NK-92 treated with Interleukin-12 subunit alpha and Interleukin-12 subunit beta, amount 100 ng/mL, for 24 hours (cell line): ENCODE data around the gene TBCCD1.

Experiments
- DNase-seq: peaks from one replicate; lab custom pipeline; 2025; lab: John Stamatoyannopoulos, UW

TBCCD1 gene, protein sequence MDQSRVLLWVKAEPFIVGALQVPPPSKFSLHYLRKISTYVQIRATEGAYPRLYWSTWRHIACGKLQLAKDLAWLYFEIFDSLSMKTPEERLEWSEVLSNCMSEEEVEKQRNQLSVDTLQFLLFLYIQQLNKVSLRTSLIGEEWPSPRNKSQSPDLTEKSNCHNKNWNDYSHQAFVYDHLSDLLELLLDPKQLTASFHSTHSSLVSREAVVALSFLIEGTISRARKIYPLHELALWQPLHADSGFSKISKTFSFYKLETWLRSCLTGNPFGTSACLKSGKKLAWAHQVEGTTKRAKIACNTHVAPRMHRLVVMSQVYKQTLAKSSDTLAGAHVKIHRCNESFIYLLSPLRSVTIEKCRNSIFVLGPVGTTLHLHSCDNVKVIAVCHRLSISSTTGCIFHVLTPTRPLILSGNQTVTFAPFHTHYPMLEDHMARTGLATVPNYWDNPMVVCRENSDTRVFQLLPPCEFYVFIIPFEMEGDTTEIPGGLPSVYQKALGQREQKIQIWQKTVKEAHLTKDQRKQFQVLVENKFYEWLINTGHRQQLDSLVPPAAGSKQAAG

DNA sequence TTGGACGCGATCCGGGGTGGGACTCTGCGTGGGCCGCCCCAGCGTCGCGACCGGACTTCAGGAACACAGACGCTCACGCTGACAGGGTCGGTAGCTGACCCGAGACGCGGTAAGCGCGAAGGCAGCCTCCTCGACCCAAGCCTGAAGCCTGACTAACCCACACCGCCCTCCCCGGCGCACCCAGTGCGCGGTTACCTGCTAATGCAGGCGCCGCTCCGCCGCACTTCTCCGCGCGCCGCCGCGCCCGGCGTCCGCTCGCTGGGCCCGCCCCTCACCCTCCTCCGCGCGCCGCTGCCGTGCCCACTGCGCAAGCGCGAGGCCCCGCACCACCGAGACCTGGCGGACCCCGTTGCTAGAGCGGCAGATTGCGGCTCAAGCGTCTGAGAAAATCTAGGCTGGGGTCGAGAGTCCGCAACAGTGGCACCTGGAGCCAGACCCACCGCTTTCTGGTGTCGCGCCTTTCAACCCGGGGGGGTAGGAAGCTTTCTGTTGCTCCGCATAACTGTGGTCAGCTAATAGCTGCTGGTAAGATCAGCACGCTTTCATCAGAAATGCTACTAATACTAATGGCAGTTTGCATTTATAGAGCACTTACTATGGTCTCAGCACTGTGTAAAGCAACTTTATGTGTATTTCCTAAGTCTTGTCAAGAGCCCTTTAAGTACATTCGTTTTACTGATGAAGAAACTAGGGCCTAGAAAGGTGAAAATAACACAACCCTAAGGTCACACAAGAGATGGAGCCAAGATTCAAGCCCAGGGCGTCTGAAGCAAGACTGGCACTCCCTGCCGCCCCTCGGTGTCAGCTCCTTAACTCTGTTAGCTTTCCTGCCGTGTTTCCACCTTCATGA is at the start of gene TBCCD1:
Gene TBCCD1 (minus strand): TSS at position 268 of the 850 bp plus-strand sequence. CDS start 3,010 bp downstream, outside the sequence.
- peak; percentile 90 for DNase-seq

DNA sequence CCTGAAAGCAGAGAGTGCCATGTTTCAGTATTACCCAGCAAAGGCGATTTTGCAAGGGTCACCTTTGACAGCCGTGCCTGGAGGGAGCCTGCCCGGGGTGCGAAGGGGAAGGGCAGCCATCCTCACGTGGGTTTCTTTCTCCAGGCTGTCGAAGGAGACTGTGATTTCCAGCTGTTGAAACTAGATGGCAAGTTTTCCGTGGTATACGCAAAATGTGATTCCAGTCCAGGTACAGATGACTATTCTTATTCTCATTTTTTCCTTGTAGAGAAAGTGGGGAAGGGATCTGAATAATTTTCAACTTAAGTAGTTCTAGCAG is 49.1 kb upstream of the TBCCD1 start:
- DNase-seq = no peak

DNA sequence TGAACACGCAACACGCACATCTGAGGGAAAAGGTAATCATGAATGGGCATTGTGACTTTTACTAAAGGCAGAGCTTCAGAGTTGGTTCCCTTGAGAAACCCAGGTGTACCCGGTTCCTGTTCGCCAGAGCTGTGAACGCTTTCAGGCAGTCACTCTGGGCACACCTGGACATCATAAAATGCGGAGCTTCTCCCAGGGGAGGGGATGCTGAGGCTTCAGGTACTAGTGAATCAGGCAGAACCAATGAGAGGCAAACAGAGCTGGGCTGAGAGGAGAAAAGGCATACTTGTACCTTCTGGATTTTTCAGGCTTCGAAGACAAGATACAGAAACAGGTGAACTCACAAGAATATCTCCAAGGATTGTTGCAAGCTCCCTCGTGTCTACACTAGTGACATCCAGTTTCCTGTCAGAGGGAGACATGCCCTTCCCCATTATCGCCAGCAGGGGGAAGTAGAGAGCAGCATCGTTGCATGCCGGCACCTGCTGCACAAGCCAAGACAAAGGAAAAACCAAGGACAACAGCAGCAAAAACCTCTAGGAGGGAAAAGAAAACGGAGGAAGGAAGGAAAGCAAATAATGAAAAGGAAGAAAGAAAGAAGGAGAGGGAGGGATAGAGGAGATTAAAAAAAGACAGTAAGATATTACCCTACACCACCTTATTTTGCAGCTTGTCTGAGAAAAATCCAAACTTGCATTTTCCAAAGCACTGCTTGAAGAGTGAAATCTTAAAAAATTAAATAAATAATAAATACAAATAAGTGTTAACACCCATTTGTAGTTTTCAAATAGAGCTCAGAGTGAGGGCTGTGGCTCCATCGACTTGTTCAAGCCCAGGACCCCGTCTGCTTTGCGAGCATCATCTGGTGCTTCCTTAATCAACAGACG is 47.7 kb upstream of the TBCCD1 start:
- peak; percentile 27 for DNase-seq

DNA sequence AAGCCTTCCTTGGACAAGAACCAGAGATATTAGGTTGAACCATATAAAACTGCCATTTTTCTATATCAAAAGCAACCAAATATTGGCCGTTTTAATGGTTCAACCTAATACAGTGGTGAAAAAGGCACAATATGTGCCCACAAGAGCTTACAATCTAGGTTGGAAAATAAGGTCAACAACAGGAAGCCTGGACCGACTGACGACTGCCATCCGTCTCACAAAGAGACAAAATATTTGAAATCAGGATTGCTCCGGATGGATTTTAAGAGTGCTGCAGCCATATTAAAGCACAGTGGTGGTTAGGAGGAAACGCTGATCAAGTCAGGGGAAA is 47.1 kb upstream of the TBCCD1 start:
- no peak for DNase-seq

DNA sequence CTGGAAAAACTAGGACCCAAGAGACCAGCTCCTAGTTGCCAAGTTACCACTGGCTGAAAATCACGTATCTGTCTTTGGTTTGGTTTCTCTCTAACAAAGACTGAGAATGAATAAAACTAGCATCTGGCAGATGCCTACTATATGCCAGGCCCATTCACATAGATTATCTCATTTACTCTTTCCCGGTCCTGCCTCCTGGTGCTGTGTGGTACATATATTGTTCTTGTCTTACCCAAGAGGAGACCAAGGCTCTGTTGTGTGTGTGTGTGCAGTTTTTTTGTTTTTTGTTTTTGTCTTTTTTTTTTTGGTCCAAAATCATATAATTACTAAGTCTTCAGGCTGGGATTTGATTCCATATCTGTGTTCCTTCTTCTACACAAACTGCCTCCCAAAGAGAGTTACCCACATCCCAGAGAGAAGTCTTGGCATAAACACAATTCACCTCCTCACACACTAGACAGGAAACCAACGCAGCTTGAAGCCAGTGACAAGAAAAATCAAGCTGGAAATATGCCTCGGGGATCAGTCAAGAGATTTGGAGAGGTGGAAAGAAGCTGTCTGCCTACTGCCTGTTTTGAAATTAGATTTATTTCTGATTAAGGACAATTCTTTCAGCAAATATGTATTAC is 46.6 kb upstream of the TBCCD1 start:
- DNase-seq = no peak

DNA sequence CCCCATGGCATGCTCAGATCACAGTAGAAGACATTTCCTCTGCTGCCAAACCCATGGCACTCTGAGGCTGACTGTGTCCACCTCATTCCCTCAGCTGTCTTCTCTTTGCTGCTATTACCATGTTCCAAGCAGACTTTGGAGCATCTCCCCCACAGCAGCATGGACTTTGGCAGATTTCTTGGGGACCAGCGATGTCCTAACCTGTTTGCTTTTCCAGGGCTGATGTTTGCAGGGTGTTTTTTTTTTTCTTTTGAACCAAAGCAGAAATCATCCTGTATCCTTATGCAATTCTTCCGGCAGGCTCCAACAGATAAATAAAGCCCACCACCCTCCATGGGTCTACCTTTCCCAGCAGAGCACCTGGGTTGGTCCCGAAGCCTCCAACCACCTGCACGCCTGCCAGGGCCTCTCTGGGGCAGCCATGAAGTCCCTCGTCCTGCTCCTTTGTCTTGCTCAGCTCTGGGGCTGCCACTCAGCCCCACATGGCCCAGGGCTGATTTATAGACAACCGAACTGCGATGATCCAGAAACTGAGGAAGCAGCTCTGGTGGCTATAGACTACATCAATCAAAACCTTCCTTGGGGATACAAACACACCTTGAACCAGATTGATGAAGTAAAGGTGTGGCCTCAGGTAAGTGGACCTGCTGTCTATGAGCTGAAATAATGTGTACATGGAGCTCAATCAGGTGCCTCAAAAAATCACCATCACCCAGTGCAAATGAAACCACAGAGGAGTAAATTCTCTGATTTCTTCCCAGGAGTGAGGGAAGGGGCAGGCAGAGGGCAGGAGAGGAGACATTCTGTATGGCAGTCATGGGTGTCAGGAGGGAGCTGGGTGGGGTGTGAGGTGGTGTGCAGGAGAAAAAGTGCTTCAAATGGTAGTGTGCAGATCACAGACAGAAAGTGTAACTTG is 45.8 kb upstream of the TBCCD1 start, which contains the start of gene AHSG:
Gene AHSG (plus strand): TSS at position 340 of the 916 bp plus-strand sequence. CDS start 82 bp downstream, at position 422.
- no peak for DNase-seq

DNA sequence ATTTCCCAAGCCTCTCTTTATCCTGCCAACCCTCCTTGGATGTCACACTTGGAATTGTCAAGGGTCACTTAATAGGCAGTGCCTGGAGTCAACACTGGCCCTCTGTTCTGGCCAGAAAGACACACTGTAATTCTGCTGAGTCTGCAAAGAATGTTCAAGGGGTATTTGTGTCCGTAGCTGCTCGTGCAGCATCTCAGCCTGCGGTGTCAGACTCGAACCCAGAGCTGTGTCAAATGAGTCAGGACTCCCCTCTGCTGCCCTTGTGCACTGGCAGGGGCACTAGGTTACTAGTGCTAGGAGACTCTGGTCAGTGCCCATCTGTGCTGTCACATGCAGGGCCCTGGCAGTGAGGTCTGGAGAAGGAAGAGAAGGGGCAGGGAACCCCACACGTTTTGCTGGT is 44.9 kb upstream of the TBCCD1 start:
- no peak for DNase-seq

DNA sequence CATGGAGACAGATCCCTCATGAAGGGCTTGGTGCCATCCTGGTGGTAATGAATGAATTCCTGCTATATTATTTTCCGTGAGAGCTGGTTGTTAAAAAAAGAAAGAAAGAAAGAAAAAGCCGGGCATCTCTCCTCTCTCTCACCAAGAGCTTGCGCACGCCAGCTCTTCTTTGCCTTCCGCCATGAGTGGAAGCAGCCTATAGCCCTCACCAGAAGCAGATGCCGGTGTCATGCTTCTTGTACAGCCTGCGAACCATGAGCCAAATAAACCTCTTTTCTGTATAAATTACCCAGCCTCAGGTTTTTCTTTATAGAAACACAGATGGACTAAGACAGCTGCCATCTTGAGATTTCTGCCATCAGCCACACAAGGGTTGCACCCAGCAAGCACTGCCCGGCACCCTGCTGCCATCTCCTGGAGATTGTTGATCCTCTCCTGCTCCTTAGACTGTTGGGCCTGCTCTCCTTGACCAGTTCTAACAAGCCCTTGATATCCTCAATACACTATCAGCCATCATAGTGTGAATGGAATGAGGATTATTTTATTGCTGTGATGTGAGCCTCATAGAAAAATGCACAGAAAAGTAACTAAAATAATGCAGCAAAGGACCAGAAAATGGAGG is 42.2 kb upstream of the TBCCD1 start:
- DNase-seq = no peak

DNA sequence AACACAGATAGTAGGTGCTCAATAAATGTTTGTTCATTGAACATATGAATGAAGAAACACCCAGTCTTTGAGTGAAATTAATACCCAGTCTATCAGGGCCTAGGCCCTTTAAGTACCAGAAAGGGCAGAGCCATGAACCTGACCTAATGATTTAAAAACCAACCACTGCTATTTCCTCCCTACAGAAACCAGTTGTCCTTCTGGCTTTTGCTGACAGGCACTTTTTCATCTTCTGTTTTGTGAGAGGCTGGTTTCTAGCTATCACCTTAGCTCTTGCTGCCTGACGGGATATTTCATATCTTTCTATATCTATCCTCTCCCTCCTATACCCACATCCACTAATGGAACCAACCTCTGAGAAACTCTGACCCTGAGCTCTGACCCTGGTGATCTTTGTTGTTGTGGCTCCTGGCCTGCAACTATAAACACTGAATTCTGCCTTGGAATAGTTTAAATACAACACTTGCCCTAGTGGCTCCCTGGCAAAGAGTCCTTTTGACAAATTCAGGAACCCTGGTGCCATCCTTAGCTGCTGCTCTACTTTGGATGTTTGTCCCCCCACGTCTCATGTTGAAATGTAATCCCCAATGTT is 41.6 kb upstream of the TBCCD1 start:
- no peak for DNase-seq

DNA sequence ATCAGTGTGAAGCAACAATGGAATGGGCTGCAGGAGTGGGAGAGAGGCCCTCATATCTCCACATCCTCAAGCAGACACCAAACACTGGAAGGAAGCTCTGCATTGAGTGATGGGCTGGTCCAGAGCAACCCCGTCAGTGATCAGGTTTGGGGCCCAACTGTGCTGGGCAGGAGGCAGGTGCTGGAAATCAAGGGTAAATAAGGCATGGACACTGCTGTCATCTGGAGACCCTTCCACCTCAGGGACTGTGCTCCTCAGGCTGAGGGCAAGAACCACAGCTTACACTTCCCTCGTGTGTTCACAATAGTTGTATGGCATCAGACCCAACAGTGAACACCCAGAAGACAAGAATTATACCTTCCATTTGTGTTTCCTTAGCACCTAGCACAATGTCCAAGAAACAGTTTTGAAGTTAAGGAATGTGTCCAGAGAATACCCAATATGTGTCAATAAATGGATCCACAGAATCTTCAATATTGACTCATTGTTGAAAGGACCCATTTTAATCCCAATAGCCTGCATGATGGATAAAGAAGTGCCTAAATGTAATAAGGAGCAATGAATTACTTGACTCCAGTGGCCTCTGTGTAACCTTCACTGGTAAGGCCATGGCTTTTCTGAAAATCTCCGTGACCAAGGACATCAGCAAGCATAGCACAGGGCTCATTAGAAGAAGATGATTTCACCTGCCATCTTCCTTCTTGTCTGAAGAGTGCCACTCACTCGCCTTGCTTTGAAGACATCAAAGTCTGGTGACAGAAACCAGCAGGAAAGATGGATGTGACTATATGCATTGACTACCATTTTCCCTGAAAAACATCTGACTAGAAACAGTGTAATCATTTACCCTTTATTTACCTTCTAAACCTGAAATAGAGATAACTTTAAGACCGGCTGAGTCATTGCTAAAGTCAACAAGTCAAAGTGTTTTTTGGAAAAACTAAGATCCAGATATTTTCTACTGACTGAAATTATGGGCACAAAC is 38.7 kb upstream of the TBCCD1 start:
- no peak for DNase-seq

DNA sequence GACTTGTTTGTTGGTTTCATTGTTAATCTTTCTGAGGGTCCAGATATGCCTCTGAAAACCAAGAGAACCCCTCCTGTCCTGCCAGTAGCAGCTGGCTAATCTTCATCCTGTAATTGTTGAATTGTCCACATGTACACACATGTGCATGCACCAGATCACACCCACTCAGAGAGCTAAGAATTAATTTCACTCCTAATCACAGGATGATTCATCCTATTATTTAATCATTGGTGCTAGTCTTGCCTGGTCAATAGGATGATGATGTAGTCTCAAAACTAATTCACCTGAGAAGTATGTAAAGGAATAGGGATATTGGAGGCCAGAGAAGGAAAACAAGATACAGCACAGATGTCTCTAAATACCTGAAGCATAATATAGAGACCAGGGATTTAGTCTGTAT is 37.9 kb upstream of the TBCCD1 start:
- DNase-seq = no peak

DNA sequence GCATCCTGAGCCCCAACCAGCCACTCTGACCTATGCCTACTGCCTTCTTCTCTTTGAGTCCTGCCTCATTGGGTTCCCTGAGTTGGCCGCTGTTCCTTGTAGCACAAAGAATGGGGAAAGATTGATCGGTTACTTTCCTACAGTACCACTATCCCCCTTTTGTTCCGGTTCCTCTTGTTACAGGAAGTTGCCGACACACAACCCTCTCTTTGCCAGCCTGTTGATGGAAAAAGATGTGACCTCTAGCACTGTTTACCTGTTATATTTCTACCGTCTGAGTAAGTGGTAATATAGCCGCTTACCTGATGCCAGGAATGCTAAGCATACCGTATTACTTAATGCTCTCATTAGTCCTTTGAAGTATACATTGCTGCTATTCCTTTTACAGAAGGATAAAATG is 36.0 kb upstream of the TBCCD1 start:
- DNase-seq = no peak

DNA sequence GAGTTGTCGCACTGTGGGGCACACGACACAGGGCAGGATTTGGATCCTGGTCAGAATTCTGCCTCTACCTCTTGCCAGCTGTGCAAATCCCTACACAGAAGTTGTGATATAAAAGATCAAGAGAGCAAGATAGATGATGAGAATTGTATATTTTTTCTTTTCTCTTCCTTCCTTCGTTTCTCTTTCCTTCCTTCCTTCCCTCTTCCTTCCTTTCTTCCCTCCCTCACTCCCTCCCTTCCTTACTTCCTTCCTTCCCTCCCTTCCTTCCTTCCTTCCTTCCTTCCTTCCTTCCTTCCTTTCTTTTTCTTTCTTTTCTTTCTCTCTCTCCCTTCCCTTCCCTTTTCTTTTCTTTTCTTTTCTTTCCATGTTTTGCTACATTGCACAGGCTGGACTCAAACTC is 33.8 kb upstream of the TBCCD1 start:
- DNase-seq = no peak

DNA sequence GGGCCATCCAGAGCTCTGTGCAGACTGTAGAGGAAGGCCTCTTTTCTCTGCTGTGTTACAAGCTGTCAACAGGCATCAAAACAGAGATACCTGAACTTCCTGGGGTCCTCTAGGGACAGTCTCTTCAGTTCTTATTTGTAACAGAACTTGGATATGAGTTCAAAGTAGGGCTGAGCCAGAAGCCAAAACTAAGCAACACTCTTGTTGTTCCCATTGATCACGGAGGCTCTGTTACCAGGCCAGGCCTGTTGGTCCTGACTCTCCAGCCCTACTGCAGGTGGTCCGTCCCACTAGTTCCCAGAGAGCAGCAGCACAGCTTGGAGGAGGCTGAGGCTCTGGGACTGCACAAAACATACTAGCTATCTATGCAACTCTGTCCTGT is 32.6 kb upstream of the TBCCD1 start:
- DNase-seq = no peak

DNA sequence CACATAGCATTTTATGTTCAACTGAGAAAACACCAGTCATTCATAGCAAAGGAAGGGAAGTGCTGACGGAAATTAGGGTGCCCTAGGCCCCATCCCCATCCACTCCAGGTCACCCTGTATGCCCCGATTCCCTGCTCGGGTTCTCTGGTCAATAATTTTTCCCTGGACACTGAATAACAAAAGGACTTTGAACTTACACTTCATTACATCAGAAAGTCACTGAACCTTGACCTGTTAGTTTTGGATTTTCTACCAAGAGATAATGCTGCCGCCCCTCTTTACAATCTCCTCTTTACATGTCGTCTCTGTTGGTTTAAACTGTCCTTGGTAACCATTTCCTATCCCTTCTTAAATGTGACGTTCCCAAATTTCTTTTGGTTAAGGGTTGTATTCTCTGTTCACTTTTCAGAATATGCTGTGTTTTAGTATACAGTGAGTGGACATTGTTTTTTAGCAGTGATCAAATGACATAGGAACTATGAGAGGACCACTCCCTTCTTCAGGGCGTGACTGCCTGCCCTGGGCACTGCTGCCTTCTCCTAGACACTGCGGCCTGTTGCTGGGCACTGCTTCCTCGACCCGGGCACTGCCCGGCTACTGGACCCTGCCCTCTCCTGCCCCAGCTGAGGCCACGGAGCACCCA is 32.1 kb upstream of the TBCCD1 start:
- DNase-seq = no peak

DNA sequence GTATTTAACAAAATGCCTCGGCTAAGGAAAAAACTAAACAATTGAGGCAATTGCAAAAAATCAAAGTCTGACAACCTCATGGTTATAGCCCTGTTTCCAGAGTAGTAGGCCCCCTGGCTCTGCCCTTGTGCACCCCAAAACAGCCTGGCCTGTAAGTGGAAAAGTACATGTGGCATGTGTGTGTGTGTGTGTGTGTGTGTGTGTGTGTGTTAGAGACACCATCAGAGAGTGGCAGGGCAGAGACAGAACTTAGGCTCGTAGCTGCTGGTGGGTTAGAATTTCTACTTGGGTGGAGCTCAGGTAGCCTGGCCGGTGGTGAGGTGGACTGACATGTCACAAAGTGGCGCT is 31.6 kb upstream of the TBCCD1 start:
- DNase-seq = no peak

DNA sequence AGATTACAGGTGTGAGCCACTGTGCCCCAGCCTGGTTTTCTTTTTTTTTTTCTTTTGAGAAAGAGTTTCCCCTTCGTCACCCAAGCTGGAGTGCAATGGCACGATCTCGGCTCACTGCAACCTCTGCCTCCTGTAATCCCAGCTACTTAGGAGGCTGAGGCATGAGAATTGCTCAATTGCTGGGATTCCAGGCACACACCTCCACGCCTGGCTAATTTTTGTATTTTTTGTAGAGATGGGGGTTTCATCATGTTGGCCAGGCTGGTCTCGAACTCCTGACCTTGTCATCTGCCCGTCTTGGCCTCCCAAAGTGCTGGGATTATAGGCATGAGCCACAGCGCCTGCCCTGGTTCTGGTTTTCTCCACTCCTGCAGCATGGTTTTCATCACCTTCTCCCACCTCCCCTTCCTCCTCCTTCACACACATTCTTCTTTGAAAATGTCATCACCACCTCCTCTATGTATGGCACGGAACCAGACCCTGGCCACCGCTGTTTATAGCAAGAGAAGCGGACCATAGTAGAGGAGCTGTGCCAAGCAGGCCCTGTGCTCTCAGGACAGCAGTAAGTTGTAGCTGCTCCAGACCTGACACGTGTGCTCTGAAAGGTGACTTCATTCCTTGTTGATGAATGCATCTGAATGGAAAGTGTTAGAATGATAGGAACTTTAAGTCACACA is 31.1 kb upstream of the TBCCD1 start:
- DNase-seq = no peak
